Glutamatergic neuron (in vitro differentiated cells): ENCODE data around the gene CACNB2. TPM values are rescaled to one million over a fixed set of nuclear protein-coding genes. Genes with fewer than 3 reads are reported as not detected.

ENCODE experiments used
- DNase-seq: peaks from one replicate; pipeline ENCODE4 v3.0.0; 2022
- H3K27ac Mint-ChIP-seq: one replicate; pipeline ENCODE4 v1.8.0; 2020; ENCODE audit warnings: mild to moderate bottlenecking, mixed read lengths, inconsistent platforms; ENCODE audit not compliant: unreplicated experiment
- H3K27me3 Mint-ChIP-seq: one replicate; pipeline ENCODE4 v1.8.0; 2020; ENCODE audit warnings: mild to moderate bottlenecking, moderate library complexity, mixed read lengths, inconsistent platforms; ENCODE audit not compliant: unreplicated experiment
- H3K36me3 Mint-ChIP-seq: one replicate; pipeline ENCODE4 v1.8.0; 2020; ENCODE audit warnings: mild to moderate bottlenecking, mixed read lengths, inconsistent platforms; ENCODE audit not compliant: unreplicated experiment
- H3K4me1 Mint-ChIP-seq: one replicate; pipeline ENCODE4 v1.8.0; 2020; ENCODE audit warnings: mild to moderate bottlenecking, low read depth, mixed read lengths, inconsistent platforms; ENCODE audit not compliant: unreplicated experiment
- H3K4me3 Mint-ChIP-seq: one replicate; pipeline ENCODE4 v1.8.0; 2020; ENCODE audit warnings: mild to moderate bottlenecking, mixed read lengths, inconsistent platforms; ENCODE audit not compliant: unreplicated experiment
- H3K9me3 Mint-ChIP-seq: one replicate; pipeline ENCODE4 v1.8.0; 2020; ENCODE audit warnings: mild to moderate bottlenecking, moderate library complexity, mixed read lengths, inconsistent platforms; ENCODE audit not compliant: unreplicated experiment
- CTCF ChIP-seq: fragments of 200-600 bp; sonication (generic); IDR thresholded peaks from one replicate; pipeline ENCODE4 v1.5.0; 2021; ENCODE audit not compliant: partially characterized antibody, unreplicated experiment
- total RNA-seq: library from RNA; stranded (reverse); fragmentation: NEBNext Ultra II Directional; extraction: Animal tissue kit (Norgen Biotek cat#: 25700); gene quantifications from one replicate; pipeline ENCODE4 v1.2.1, GENCODE V29; 2021; ENCODE audit not compliant: unreplicated experiment

Gene CACNB2
- total RNA-seq, 1 donor from 2014 or later: 3.2 TPM

GRCh38 chr10:18261768-18262231, 121.6 kb downstream of the CACNB2 start:
- TF ChIP-seq CTCF: no peak
- H3K9me3 Mint-ChIP-seq: no peaks in the 10 kb centered on the region
- no peak overlapping the region for H3K4me3 Mint-ChIP-seq
- H3K27me3 Mint-ChIP-seq: no peaks in the 10 kb centered on the region
- no peak for DNase-seq
- H3K27ac Mint-ChIP-seq: no peak overlapping the region
- H3K4me1 Mint-ChIP-seq: peaks cover 6% of the 10 kb centered on the region
- no peaks in the 10 kb centered on the region for H3K36me3 Mint-ChIP-seq

- DNase-seq: no peak
- no peaks in the 10 kb centered on the region for H3K27me3 Mint-ChIP-seq
- no peak overlapping the region for H3K4me3 Mint-ChIP-seq
- no peaks in the 10 kb centered on the region for H3K36me3 Mint-ChIP-seq
- TF ChIP-seq CTCF: no peak
- H3K27ac Mint-ChIP-seq: no peak overlapping the region
- H3K9me3 Mint-ChIP-seq: no peaks in the 10 kb centered on the region
- peaks cover 6% of the 10 kb centered on the region for H3K4me1 Mint-ChIP-seq
Observed at GRCh38 chr10:18264466-18265050, 124.3 kb downstream of the CACNB2 start.

- Mint-ChIP-seq H3K4me3 (no peak overlapping the region), H3K36me3 (no peaks in the 10 kb centered on the region), H3K4me1 (no peaks in the 10 kb centered on the region)
Observed at GRCh38 chr10:18268005-18268404, 127.8 kb downstream of the CACNB2 start.

GRCh38 chr10:18271491-18271890, 131.3 kb downstream of the CACNB2 start:
- no peaks in the 10 kb centered on the region for H3K27me3 Mint-ChIP-seq
- no peak overlapping the region for H3K27ac Mint-ChIP-seq
- TF ChIP-seq CTCF: no peak
- H3K36me3 Mint-ChIP-seq: no peaks in the 10 kb centered on the region
- no peak overlapping the region for H3K4me3 Mint-ChIP-seq
- DNase-seq: no peak
- no peaks in the 10 kb centered on the region for H3K9me3 Mint-ChIP-seq
- H3K4me1 Mint-ChIP-seq: no peaks in the 10 kb centered on the region

More at GRCh38 chr10:18268005-18268404, 127.8 kb downstream of the CACNB2 start:
- TF ChIP-seq CTCF: no peak
- H3K27me3 Mint-ChIP-seq: no peaks in the 10 kb centered on the region
- H3K27ac Mint-ChIP-seq: no peak overlapping the region
- no peaks in the 10 kb centered on the region for H3K9me3 Mint-ChIP-seq
- no peak for DNase-seq

- no peaks in the 10 kb centered on the region for H3K36me3 Mint-ChIP-seq
Observed at GRCh38 chr10:18273039-18273438, 132.8 kb downstream of the CACNB2 start.

More at GRCh38 chr10:18273039-18273438, 132.8 kb downstream of the CACNB2 start:
- Mint-ChIP-seq H3K4me3 (no peak overlapping the region), H3K9me3 (no peaks in the 10 kb centered on the region), H3K27me3 (no peaks in the 10 kb centered on the region), H3K27ac (no peak overlapping the region), H3K4me1 (no peaks in the 10 kb centered on the region)
- DNase-seq: no peak
- TF ChIP-seq CTCF: no peak
